HEK293 (cell line): ENCODE measurements around the gene DOCK7.

Source experiments
- CTCF ChIA-PET: fragments of 350-600 bp; formaldehyde crosslinking; extraction: SDS; loops from one replicate; lab custom pipeline; 2021; ENCODE audit warnings: antibody characterized with exemption; lab: Yijun Ruan, JAX
- POLR2A ChIA-PET: fragments of 300-600 bp; formaldehyde crosslinking; extraction: SDS; loops from one replicate; lab custom pipeline; 2020; ENCODE audit warnings: antibody characterized with exemption, inconsistent platforms; lab: Yijun Ruan, JAX
- H3K27ac ChIP-seq: fragments of 200-500 bp; sonication (Bioruptor generic); 2 replicates; pipeline ENCODE4 v1.5.1; 2014; ENCODE audit warnings: low read depth, low read length, control low read depth, inconsistent platforms; ENCODE audit errors: extremely low read depth
- H3K36me3 ChIP-seq, 2 experiments: fragments of 200-500 bp in 1 of 2; sonication (Bioruptor generic) in 1 of 2; 1 replicate in 1 of 2; 2 replicates in 1 of 2; pipeline ENCODE4 v1.5.1; 2014 to 2017; ENCODE audit warnings: inconsistent platforms in 2 of 2, low read length in 2 of 2; ENCODE audit not compliant: control insufficient read depth in 2 of 2, insufficient read depth in 1 of 2
- H3K4me1 ChIP-seq: fragments of 200-500 bp; sonication (Bioruptor generic); 2 replicates; pipeline ENCODE4 v1.5.1; 2014; ENCODE audit warnings: mild to moderate bottlenecking, low read length, inconsistent platforms; ENCODE audit not compliant: control insufficient read depth, insufficient read depth
- H3K4me3 ChIP-seq: 2 replicates; pipeline ENCODE4 v1.5.1; 2011; ENCODE audit warnings: low read depth, mild to moderate bottlenecking, control low read depth, low read length, moderate library complexity
- H3K9me3 ChIP-seq: fragments of 200-500 bp; sonication (Bioruptor generic); 2 replicates; pipeline ENCODE4 v1.5.1; 2014; ENCODE audit warnings: low read depth, low read length, inconsistent platforms; ENCODE audit not compliant: control insufficient read depth, insufficient read depth
- HOXD13 ChIP-seq: sonication (generic); formaldehyde crosslinking; IDR thresholded peaks from 2 replicates; pipeline ENCODE4 v1.8.0; 2022; ENCODE audit warnings: missing genetic modification reagents, borderline replicate concordance
- MZF1 ChIP-seq: fragments of 450-650 bp; formaldehyde crosslinking; IDR thresholded peaks from 2 replicates; pipeline ENCODE4 v1.5.1; 2017; ENCODE audit warnings: missing biosample characterization, missing genetic modification characterization, borderline replicate concordance
- PRDM1 ChIP-seq: fragments of 450-650 bp; formaldehyde crosslinking; IDR thresholded peaks from 2 replicates; pipeline ENCODE4; 2016; ENCODE audit warnings: missing biosample characterization, missing genetic modification characterization
- ZFHX2 ChIP-seq: fragments of 450-650 bp; formaldehyde crosslinking; conservative IDR thresholded peaks from 2 replicates; pipeline ENCODE4 v1.5.1; 2016; ENCODE audit warnings: missing biosample characterization, missing genetic modification characterization
- ZNF221 ChIP-seq: fragments of 450-650 bp; formaldehyde crosslinking; IDR thresholded peaks from 2 replicates; pipeline ENCODE4 v1.5.1; 2017; ENCODE audit warnings: missing biosample characterization, missing genetic modification characterization, borderline replicate concordance
- ZNF354C ChIP-seq: fragments of 450-650 bp; formaldehyde crosslinking; IDR thresholded peaks from 2 replicates; pipeline ENCODE4 v1.5.1; 2016; ENCODE audit warnings: missing biosample characterization, missing genetic modification characterization, low read depth, borderline replicate concordance
- ZNF426 ChIP-seq: fragments of 450-650 bp; formaldehyde crosslinking; IDR thresholded peaks from 2 replicates; pipeline ENCODE4 v1.5.1; 2017; ENCODE audit warnings: missing biosample characterization, missing genetic modification characterization, mild to moderate bottlenecking, inconsistent platforms, moderate library complexity
- ZNF623 ChIP-seq: fragments of 450-650 bp; formaldehyde crosslinking; IDR thresholded peaks from 2 replicates; pipeline ENCODE4 v1.5.1; 2016; ENCODE audit warnings: missing biosample characterization, missing genetic modification characterization
- ZNF670 ChIP-seq: fragments of 450-650 bp; formaldehyde crosslinking; IDR thresholded peaks from 2 replicates; pipeline ENCODE4 v1.5.1; 2016; ENCODE audit warnings: missing biosample characterization, missing genetic modification characterization, low read depth
- ZNF776 ChIP-seq: fragments of 450-650 bp; formaldehyde crosslinking; IDR thresholded peaks from 2 replicates; pipeline ENCODE4 v1.5.0; 2017; ENCODE audit warnings: missing biosample characterization, missing genetic modification characterization, borderline replicate concordance
- ZNF792 ChIP-seq: fragments of 450-650 bp; formaldehyde crosslinking; IDR thresholded peaks from 2 replicates; pipeline ENCODE4 v1.5.1; 2016; ENCODE audit warnings: missing biosample characterization, missing genetic modification characterization
- TF ChIP-seq, protein P1 (sequence below): fragments of 450-650 bp; formaldehyde crosslinking; IDR thresholded peaks from 2 replicates; pipeline ENCODE4 v1.5.0; 2017; ENCODE audit warnings: missing biosample characterization, missing genetic modification characterization, borderline replicate concordance
- TF ChIP-seq, protein P2 (sequence below): fragments of 450-650 bp; formaldehyde crosslinking; IDR thresholded peaks from 2 replicates; pipeline ENCODE4 v1.5.1; 2016; ENCODE audit warnings: missing biosample characterization, missing genetic modification characterization
- TF ChIP-seq, protein P3 (sequence below): fragments of 450-650 bp; formaldehyde crosslinking; IDR thresholded peaks from 2 replicates; pipeline ENCODE4 v1.5.1; 2017; ENCODE audit warnings: missing biosample characterization, missing genetic modification characterization
- TF ChIP-seq, protein P4 (sequence below): fragments of 450-650 bp; formaldehyde crosslinking; IDR thresholded peaks from 2 replicates; pipeline ENCODE4 v1.5.1; 2016; ENCODE audit warnings: missing biosample characterization, missing genetic modification characterization, low read depth
- TF ChIP-seq, protein P5 (sequence below): fragments of 450-650 bp; formaldehyde crosslinking; IDR thresholded peaks from 2 replicates; pipeline ENCODE4 v1.5.1; 2016; ENCODE audit warnings: missing biosample characterization, missing genetic modification characterization, low read depth
- TF ChIP-seq, protein P6 (sequence below): fragments of 450-650 bp; formaldehyde crosslinking; IDR thresholded peaks from 2 replicates; pipeline ENCODE4 v1.5.1; 2017; ENCODE audit warnings: missing biosample characterization, missing genetic modification characterization

The DOCK7 gene

DNA sequence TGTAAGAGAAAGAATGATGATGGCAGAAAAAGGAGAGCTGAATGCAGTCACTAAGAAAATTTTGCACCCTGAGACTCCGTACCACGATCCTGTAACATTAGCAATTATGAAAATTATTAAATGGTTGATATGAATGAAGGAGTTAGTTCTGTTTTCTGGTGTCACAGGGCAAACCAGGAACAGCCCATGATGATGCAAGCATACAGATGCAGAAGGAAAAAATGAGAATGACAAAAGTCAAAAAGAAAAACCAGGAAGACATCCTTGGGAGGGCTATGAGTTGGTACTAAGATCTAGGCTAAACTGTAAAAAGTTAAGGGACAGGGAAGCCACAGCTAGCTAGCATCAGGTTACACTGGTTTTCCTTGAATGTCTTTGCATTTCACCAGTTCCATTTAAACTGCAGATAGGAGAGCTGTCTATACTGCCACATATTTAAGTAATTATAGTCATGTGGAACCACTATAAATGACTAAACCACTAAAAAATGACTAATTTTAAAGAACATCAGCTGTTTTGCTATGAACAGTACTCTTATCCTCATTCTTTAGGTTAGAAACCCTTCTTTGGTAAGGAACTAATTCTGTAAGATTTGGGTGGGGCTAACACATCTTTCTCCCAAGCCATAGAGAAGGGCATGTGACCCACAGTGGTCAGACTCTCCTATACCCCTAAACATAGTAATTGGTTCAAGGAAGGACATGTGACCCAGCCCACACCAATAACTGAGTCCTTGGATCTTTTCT, 11.4 kb downstream of the DOCK7 start (continued):
- TF ChIP-seq, protein P1, sequence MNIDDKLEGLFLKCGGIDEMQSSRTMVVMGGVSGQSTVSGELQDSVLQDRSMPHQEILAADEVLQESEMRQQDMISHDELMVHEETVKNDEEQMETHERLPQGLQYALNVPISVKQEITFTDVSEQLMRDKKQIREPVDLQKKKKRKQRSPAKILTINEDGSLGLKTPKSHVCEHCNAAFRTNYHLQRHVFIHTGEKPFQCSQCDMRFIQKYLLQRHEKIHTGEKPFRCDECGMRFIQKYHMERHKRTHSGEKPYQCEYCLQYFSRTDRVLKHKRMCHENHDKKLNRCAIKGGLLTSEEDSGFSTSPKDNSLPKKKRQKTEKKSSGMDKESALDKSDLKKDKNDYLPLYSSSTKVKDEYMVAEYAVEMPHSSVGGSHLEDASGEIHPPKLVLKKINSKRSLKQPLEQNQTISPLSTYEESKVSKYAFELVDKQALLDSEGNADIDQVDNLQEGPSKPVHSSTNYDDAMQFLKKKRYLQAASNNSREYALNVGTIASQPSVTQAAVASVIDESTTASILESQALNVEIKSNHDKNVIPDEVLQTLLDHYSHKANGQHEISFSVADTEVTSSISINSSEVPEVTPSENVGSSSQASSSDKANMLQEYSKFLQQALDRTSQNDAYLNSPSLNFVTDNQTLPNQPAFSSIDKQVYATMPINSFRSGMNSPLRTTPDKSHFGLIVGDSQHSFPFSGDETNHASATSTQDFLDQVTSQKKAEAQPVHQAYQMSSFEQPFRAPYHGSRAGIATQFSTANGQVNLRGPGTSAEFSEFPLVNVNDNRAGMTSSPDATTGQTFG: no peak

DNA sequence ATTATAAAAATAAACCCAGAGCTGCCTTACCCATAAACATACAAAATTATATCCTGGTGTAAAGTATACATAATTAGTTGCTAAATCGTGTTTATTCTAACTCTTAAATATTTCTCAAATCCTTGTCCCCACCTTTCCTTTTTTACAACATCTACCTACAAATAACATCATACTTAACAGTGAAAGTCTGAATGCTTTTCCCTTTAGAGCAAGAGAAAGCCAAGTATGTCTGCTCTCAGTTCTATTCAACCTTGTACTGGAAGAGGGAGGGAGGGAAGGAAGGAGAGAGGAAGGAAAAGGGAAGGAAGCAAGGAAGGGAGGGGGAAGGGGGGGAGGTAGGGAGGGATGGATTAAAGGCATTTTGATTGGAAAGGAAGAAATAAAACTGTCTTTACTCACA, 14.6 kb downstream of the DOCK7 start:
- ChIA-PET POLR2A (no interaction called here), CTCF (no interaction called here)
- Histone ChIP-seq H3K4me3 (no peak overlapping the region), H3K27ac (no peak overlapping the region), H3K9me3 (no peaks in the 10 kb centered on the region), H3K4me1 (peaks cover 12% of the 10 kb centered on the region), H3K36me3 (no peaks in the 10 kb centered on the region)
- TF ChIP-seq, protein P2, sequence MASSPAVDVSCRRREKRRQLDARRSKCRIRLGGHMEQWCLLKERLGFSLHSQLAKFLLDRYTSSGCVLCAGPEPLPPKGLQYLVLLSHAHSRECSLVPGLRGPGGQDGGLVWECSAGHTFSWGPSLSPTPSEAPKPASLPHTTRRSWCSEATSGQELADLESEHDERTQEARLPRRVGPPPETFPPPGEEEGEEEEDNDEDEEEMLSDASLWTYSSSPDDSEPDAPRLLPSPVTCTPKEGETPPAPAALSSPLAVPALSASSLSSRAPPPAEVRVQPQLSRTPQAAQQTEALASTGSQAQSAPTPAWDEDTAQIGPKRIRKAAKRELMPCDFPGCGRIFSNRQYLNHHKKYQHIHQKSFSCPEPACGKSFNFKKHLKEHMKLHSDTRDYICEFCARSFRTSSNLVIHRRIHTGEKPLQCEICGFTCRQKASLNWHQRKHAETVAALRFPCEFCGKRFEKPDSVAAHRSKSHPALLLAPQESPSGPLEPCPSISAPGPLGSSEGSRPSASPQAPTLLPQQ (tag by site-specific recombination): no peak
- TF ChIP-seq PRDM1: peak; percentile 90

DNA sequence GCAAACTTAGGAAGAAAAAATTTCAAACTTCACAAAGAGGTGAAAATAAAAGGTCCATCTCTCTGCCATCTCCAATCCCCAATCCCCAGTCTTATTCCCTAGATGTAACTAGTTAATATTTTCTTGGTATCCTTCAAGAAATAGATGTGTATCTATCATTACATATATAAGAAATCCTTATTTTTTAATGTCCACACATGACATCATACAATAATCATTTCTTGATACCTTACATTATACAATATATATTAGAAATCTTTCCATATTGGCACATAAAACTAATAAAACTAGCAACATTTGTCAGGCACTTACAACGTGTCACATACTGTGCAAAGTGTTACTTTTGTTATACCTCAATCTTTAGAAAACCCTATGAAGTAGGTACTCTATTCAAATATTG, 16.2 kb downstream of the DOCK7 start:
- no peaks in the 10 kb centered on the region for H3K9me3 ChIP-seq
- ChIA-PET CTCF (no interaction called here), POLR2A (no interaction called here)
- H3K36me3 ChIP-seq: no peaks in the 10 kb centered on the region
- no peak overlapping the region for H3K27ac ChIP-seq
- H3K4me3 ChIP-seq: no peak overlapping the region
- TF ChIP-seq, protein P3, sequence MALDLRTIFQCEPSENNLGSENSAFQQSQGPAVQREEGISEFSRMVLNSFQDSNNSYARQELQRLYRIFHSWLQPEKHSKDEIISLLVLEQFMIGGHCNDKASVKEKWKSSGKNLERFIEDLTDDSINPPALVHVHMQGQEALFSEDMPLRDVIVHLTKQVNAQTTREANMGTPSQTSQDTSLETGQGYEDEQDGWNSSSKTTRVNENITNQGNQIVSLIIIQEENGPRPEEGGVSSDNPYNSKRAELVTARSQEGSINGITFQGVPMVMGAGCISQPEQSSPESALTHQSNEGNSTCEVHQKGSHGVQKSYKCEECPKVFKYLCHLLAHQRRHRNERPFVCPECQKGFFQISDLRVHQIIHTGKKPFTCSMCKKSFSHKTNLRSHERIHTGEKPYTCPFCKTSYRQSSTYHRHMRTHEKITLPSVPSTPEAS (tag by site-specific recombination): no peak
- TF ChIP-seq ZNF426 (tag by site-specific recombination) (no peak), ZNF623 (tag by site-specific recombination) (no peak), ZNF670 (no peak), ZNF354C (tag by site-specific recombination) (no peak), ZNF776 (no peak), MZF1 (peak; percentile 69; the same call in 1 of the 2 replicates)
- TF ChIP-seq, protein P4, sequence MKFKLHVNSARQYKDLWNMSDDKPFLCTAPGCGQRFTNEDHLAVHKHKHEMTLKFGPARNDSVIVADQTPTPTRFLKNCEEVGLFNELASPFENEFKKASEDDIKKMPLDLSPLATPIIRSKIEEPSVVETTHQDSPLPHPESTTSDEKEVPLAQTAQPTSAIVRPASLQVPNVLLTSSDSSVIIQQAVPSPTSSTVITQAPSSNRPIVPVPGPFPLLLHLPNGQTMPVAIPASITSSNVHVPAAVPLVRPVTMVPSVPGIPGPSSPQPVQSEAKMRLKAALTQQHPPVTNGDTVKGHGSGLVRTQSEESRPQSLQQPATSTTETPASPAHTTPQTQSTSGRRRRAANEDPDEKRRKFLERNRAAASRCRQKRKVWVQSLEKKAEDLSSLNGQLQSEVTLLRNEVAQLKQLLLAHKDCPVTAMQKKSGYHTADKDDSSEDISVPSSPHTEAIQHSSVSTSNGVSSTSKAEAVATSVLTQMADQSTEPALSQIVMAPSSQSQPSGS (tag by site-specific recombination): peak; percentile 52
- peaks cover 12% of the 10 kb centered on the region for H3K4me1 ChIP-seq

DNA sequence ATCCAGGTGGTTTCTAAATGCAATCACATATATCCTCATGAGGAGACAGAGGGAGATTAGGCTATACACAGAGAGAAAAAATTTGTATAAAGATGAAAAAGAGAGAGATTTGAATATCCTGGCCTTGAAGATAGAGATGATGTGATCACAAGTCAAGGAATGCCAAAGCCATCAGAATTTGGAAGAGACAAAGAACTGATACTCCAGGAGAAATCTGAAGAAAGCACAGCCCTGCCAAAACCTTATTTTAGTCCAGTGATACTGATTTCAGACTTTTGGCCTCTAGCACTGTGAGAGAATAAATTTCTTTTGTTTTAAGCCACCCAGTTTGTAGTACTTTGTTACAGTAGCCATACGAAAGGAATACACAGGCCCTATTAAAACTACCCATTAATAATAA, 33.4 kb downstream of the DOCK7 start:
- Histone ChIP-seq H3K27ac (no peak overlapping the region), H3K9me3 (no peaks in the 10 kb centered on the region), H3K4me3 (no peak overlapping the region), H3K36me3 (peaks cover 5% of the 10 kb centered on the region in 2 experiments; a peak in 2 of 3 replicates), H3K4me1 (peaks cover 8% of the 10 kb centered on the region; the same call in 1 of the 2 replicates)
- POLR2A ChIA-PET: no interaction called here
- CTCF ChIA-PET: no interaction called here
- TF ChIP-seq ZNF792 (tag by site-specific recombination): no peak
- no peak for TF ChIP-seq MZF1
- TF ChIP-seq ZFHX2 (tag by site-specific recombination): no peak
- TF ChIP-seq HOXD13 (CRISPR knock-in tag): no peak
- TF ChIP-seq ZNF221 (tag by site-specific recombination): no peak
- TF ChIP-seq, protein P5, sequence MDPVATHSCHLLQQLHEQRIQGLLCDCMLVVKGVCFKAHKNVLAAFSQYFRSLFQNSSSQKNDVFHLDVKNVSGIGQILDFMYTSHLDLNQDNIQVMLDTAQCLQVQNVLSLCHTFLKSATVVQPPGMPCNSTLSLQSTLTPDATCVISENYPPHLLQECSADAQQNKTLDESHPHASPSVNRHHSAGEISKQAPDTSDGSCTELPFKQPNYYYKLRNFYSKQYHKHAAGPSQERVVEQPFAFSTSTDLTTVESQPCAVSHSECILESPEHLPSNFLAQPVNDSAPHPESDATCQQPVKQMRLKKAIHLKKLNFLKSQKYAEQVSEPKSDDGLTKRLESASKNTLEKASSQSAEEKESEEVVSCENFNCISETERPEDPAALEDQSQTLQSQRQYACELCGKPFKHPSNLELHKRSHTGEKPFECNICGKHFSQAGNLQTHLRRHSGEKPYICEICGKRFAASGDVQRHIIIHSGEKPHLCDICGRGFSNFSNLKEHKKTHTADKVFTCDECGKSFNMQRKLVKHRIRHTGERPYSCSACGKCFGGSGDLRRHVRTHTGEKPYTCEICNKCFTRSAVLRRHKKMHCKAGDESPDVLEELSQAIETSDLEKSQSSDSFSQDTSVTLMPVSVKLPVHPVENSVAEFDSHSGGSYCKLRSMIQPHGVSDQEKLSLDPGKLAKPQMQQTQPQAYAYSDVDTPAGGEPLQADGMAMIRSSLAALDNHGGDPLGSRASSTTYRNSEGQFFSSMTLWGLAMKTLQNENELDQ (tag by site-specific recombination): no peak
- TF ChIP-seq, protein P6, sequence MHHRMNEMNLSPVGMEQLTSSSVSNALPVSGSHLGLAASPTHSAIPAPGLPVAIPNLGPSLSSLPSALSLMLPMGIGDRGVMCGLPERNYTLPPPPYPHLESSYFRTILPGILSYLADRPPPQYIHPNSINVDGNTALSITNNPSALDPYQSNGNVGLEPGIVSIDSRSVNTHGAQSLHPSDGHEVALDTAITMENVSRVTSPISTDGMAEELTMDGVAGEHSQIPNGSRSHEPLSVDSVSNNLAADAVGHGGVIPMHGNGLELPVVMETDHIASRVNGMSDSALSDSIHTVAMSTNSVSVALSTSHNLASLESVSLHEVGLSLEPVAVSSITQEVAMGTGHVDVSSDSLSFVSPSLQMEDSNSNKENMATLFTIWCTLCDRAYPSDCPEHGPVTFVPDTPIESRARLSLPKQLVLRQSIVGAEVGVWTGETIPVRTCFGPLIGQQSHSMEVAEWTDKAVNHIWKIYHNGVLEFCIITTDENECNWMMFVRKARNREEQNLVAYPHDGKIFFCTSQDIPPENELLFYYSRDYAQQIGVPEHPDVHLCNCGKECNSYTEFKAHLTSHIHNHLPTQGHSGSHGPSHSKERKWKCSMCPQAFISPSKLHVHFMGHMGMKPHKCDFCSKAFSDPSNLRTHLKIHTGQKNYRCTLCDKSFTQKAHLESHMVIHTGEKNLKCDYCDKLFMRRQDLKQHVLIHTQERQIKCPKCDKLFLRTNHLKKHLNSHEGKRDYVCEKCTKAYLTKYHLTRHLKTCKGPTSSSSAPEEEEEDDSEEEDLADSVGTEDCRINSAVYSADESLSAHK (tag by site-specific recombination): no peak
